ENCODE data around the gene ABHD17C. TPM values are rescaled to one million over a fixed set of nuclear protein-coding genes. Genes with fewer than 3 reads are reported as not detected.

The ABHD17C gene
- total RNA-seq, 2 experiments from 2014 or later, result 6.5 to 7.3 TPM

GRCh38 chr15:80711886-80712285, 16.8 kb downstream of the ABHD17C start:
- no peaks in the 10 kb centered on the region for H3K9me3 Mint-ChIP-seq
- peaks cover 15% of the 10 kb centered on the region for H3K4me1 Mint-ChIP-seq (ENCODE audit: low read depth)
- CTCF ChIA-PET, result no interaction called here
- no peaks in the 10 kb centered on the region for H3K27me3 Mint-ChIP-seq (ENCODE audit: low read depth)
- no peak overlapping the region for H3K27ac Mint-ChIP-seq
- no peak overlapping the region for H3K4me3 Mint-ChIP-seq
- no peak for DNase-seq
- no peaks in the 10 kb centered on the region for H3K36me3 Mint-ChIP-seq (ENCODE audit: low read depth)
- intact Hi-C loops (cut with micrococcal nuclease), result no loop called here

- Mint-ChIP-seq H3K4me3 (no peak overlapping the region), H3K4me1 (ENCODE audit: low read depth) (peaks cover 15% of the 10 kb centered on the region), H3K9me3 (no peaks in the 10 kb centered on the region), H3K27me3 (ENCODE audit: low read depth) (no peaks in the 10 kb centered on the region), H3K27ac (no peak overlapping the region), H3K36me3 (ENCODE audit: low read depth) (no peaks in the 10 kb centered on the region)
- CTCF ChIA-PET, result no interaction called here
- DNase-seq, result no peak
- intact Hi-C loops (cut with micrococcal nuclease), result no loop called here
Measured at GRCh38 chr15:80712956-80713355, 17.8 kb downstream of the ABHD17C start.

GRCh38 chr15:80721476-80721875, 26.4 kb downstream of the ABHD17C start:
- Mint-ChIP-seq H3K36me3 (ENCODE audit: low read depth) (peaks cover 7% of the 10 kb centered on the region), H3K27ac (no peak overlapping the region), H3K9me3 (no peaks in the 10 kb centered on the region), H3K4me1 (ENCODE audit: low read depth) (no peaks in the 10 kb centered on the region), H3K4me3 (no peak overlapping the region), H3K27me3 (ENCODE audit: low read depth) (no peaks in the 10 kb centered on the region)
- intact Hi-C loops (cut with micrococcal nuclease), result no loop called here
- DNase-seq, result no peak
- CTCF ChIA-PET, result no interaction called here

GRCh38 chr15:80722811-80723210, 27.7 kb downstream of the ABHD17C start:
- Mint-ChIP-seq H3K9me3 (no peaks in the 10 kb centered on the region), H3K4me1 (ENCODE audit: low read depth) (no peaks in the 10 kb centered on the region), H3K36me3 (ENCODE audit: low read depth) (peaks cover 7% of the 10 kb centered on the region), H3K27me3 (ENCODE audit: low read depth) (no peaks in the 10 kb centered on the region), H3K27ac (no peak overlapping the region), H3K4me3 (no peak overlapping the region)
- no peak for DNase-seq
- CTCF ChIA-PET, result interaction anchor here (0.6 kb wide), 1 partner anchor 613 kb away, joined by 3 read pairs; no protein-coding TSS in a partner anchor
- intact Hi-C loops (cut with micrococcal nuclease), result no loop called here

GRCh38 chr15:80727196-80727595, 32.1 kb downstream of the ABHD17C start:
- CTCF ChIA-PET, result no interaction called here
- no peak overlapping the region for H3K4me3 Mint-ChIP-seq

GRCh38 chr15:80727596-80727995, 32.5 kb downstream of the ABHD17C start:
- H3K4me1 Mint-ChIP-seq (ENCODE audit: low read depth), result no peaks in the 10 kb centered on the region
- H3K36me3 Mint-ChIP-seq (ENCODE audit: low read depth), result peaks cover 7% of the 10 kb centered on the region
- DNase-seq, result no peak
- H3K27ac Mint-ChIP-seq, result no peak overlapping the region
- CTCF ChIA-PET, result interaction anchor here (0.6 kb wide), 1 partner anchor 334 kb away, joined by 3 read pairs; no protein-coding TSS in a partner anchor
- intact Hi-C loops (cut with micrococcal nuclease), result no loop called here
- H3K4me3 Mint-ChIP-seq, result no peak overlapping the region
- no peaks in the 10 kb centered on the region for H3K27me3 Mint-ChIP-seq (ENCODE audit: low read depth)
- H3K9me3 Mint-ChIP-seq, result no peaks in the 10 kb centered on the region

More at GRCh38 chr15:80727196-80727595, 32.1 kb downstream of the ABHD17C start:
- no peak for DNase-seq
- Mint-ChIP-seq H3K27ac (no peak overlapping the region), H3K9me3 (no peaks in the 10 kb centered on the region), H3K4me1 (ENCODE audit: low read depth) (no peaks in the 10 kb centered on the region), H3K27me3 (ENCODE audit: low read depth) (no peaks in the 10 kb centered on the region), H3K36me3 (ENCODE audit: low read depth) (peaks cover 7% of the 10 kb centered on the region)
- intact Hi-C loops (cut with micrococcal nuclease), result no loop called here

- Mint-ChIP-seq H3K4me3 (no peak overlapping the region), H3K4me1 (ENCODE audit: low read depth) (no peaks in the 10 kb centered on the region), H3K9me3 (no peaks in the 10 kb centered on the region), H3K27me3 (ENCODE audit: low read depth) (no peaks in the 10 kb centered on the region), H3K36me3 (ENCODE audit: low read depth) (peaks cover 3% of the 10 kb centered on the region), H3K27ac (no peak overlapping the region)
- CTCF ChIA-PET, result interaction anchor here (0.7 kb wide), 1 partner anchor 256 kb away, joined by 3 read pairs; no protein-coding TSS in a partner anchor
- DNase-seq, result no peak
- intact Hi-C loops (cut with micrococcal nuclease), result no loop called here
Measured at GRCh38 chr15:80730387-80730786, 35.3 kb downstream of the ABHD17C start.

GRCh38 chr15:80730926-80731325, 35.8 kb downstream of the ABHD17C start:
- no peak overlapping the region for H3K27ac Mint-ChIP-seq
- H3K27me3 Mint-ChIP-seq (ENCODE audit: low read depth), result no peaks in the 10 kb centered on the region
- intact Hi-C loops (cut with micrococcal nuclease), result no loop called here
- H3K4me3 Mint-ChIP-seq, result no peak overlapping the region
- CTCF ChIA-PET, result interaction anchor here (0.7 kb wide), 1 partner anchor 256 kb away, joined by 3 read pairs; no protein-coding TSS in a partner anchor
- no peak for DNase-seq
- no peaks in the 10 kb centered on the region for H3K9me3 Mint-ChIP-seq
- peaks cover 3% of the 10 kb centered on the region for H3K36me3 Mint-ChIP-seq (ENCODE audit: low read depth)
- H3K4me1 Mint-ChIP-seq (ENCODE audit: low read depth), result no peaks in the 10 kb centered on the region

GRCh38 chr15:80732167-80732566, 37.1 kb downstream of the ABHD17C start:
- H3K9me3 Mint-ChIP-seq, result no peaks in the 10 kb centered on the region
- CTCF ChIA-PET, result no interaction called here

GRCh38 chr15:80732818-80733217, 37.7 kb downstream of the ABHD17C start:
- peaks cover 1% of the 10 kb centered on the region for H3K36me3 Mint-ChIP-seq (ENCODE audit: low read depth)
- no peaks in the 10 kb centered on the region for H3K9me3 Mint-ChIP-seq
- no peaks in the 10 kb centered on the region for H3K4me1 Mint-ChIP-seq (ENCODE audit: low read depth)
- CTCF ChIA-PET, result no interaction called here
- no peak overlapping the region for H3K27ac Mint-ChIP-seq
- H3K27me3 Mint-ChIP-seq (ENCODE audit: low read depth), result no peaks in the 10 kb centered on the region
- intact Hi-C loops (cut with micrococcal nuclease), result no loop called here
- no peak for DNase-seq
- H3K4me3 Mint-ChIP-seq, result no peak overlapping the region

More at GRCh38 chr15:80732167-80732566, 37.1 kb downstream of the ABHD17C start:
- no peak for DNase-seq
- Mint-ChIP-seq H3K27me3 (ENCODE audit: low read depth) (no peaks in the 10 kb centered on the region), H3K36me3 (ENCODE audit: low read depth) (peaks cover 1% of the 10 kb centered on the region), H3K4me3 (no peak overlapping the region), H3K4me1 (ENCODE audit: low read depth) (no peaks in the 10 kb centered on the region), H3K27ac (no peak overlapping the region)
- intact Hi-C loops (cut with micrococcal nuclease), result no loop called here

GRCh38 chr15:80733460-80733859, 38.4 kb downstream of the ABHD17C start:
- DNase-seq, result no peak
- no peaks in the 10 kb centered on the region for H3K27me3 Mint-ChIP-seq (ENCODE audit: low read depth)
- intact Hi-C loops (cut with micrococcal nuclease), result no loop called here
- H3K4me1 Mint-ChIP-seq (ENCODE audit: low read depth), result no peaks in the 10 kb centered on the region
- H3K27ac Mint-ChIP-seq, result no peak overlapping the region
- H3K36me3 Mint-ChIP-seq (ENCODE audit: low read depth), result no peaks in the 10 kb centered on the region
- CTCF ChIA-PET, result no interaction called here
- H3K9me3 Mint-ChIP-seq, result no peaks in the 10 kb centered on the region
- no peak overlapping the region for H3K4me3 Mint-ChIP-seq

GRCh38 chr15:80735344-80735743, 40.2 kb downstream of the ABHD17C start:
- Mint-ChIP-seq H3K27me3 (ENCODE audit: low read depth) (no peaks in the 10 kb centered on the region), H3K4me3 (no peak overlapping the region), H3K36me3 (ENCODE audit: low read depth) (no peaks in the 10 kb centered on the region), H3K9me3 (no peaks in the 10 kb centered on the region), H3K4me1 (ENCODE audit: low read depth) (no peaks in the 10 kb centered on the region), H3K27ac (no peak overlapping the region)
- no peak for DNase-seq
- CTCF ChIA-PET, result interaction anchor here (0.7 kb wide), 1 partner anchor 444 kb away, joined by 3 read pairs; no protein-coding TSS in a partner anchor
- intact Hi-C loops (cut with micrococcal nuclease), result no loop called here

GRCh38 chr15:80736560-80736959, 41.5 kb downstream of the ABHD17C start:
- Mint-ChIP-seq H3K4me1 (ENCODE audit: low read depth) (no peaks in the 10 kb centered on the region), H3K36me3 (ENCODE audit: low read depth) (no peaks in the 10 kb centered on the region), H3K9me3 (no peaks in the 10 kb centered on the region), H3K27me3 (ENCODE audit: low read depth) (no peaks in the 10 kb centered on the region), H3K4me3 (no peak overlapping the region), H3K27ac (no peak overlapping the region)
- no peak for DNase-seq
- intact Hi-C loops (cut with micrococcal nuclease), result no loop called here
- CTCF ChIA-PET, result no interaction called here
